OCI-LY1 (cell line): Measurements from ENCODE around the gene TSC22D4.

Source experiments
- EZH2 ChIP-seq: fragments of 200-600 bp; sonication (generic), shearing (Covaris generic); IDR thresholded peaks from 2 replicates; pipeline ENCODE4 v1.8.0; 2017; ENCODE audit warnings: borderline replicate concordance, mixed run types, mild to moderate bottlenecking, antibody characterized with exemption, low read length, moderate library complexity, mixed read lengths
- TF ChIP-seq, protein P1 (sequence below): fragments of 200-600 bp; sonication (generic), shearing (Covaris generic); IDR thresholded peaks from 2 replicates; pipeline ENCODE4 v1.5.1; 2017; ENCODE audit warnings: mild to moderate bottlenecking, antibody characterized with exemption, low read length, moderate library complexity, mixed read lengths

DNA sequence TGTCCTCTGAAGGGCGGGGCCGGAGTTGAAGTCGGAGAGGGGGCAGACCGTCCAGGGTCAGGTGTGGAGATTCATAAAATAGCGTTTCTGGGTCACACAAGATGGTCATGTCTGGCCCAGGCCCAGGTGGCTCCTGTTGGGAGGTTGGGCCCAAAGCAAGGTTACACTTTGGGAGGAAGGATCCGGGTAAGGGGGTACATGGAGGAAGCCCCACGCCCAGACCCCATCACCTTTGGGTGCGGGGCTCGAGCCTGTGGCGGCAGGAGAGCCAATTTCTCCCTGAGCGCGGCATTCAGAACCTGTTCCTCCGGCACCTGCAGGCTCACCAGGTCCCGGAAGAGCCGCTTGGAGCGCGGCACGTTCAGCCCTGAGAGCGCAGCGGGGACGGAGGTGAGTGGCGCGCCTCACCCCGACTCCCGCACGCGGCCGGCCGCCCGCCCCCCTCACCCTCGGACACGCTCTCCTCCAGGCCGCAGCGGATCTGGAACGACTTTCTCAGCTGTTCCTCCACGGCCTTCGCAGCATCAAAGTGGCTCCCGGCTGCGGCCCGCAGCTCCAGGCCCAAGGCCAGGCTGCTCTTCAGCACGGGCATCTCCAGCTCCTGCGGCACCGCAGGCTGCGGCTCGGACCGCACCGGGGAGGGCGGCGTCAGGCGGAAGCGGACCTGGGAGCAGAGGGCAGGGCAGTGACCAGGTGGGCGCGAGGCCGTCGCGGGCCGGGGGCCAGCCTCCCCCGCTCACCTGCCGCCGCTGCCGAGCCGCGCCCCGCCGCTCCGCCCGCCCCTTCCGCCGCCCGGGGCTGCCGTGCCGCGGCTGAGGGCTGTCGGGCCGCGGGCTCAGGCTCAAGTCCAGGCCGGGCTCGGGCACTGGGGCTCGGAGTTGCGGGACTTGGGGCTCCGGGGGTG, 43.4 kb downstream of the TSC22D4 start:
- no peak for TF ChIP-seq EZH2
- TF ChIP-seq, protein P1, sequence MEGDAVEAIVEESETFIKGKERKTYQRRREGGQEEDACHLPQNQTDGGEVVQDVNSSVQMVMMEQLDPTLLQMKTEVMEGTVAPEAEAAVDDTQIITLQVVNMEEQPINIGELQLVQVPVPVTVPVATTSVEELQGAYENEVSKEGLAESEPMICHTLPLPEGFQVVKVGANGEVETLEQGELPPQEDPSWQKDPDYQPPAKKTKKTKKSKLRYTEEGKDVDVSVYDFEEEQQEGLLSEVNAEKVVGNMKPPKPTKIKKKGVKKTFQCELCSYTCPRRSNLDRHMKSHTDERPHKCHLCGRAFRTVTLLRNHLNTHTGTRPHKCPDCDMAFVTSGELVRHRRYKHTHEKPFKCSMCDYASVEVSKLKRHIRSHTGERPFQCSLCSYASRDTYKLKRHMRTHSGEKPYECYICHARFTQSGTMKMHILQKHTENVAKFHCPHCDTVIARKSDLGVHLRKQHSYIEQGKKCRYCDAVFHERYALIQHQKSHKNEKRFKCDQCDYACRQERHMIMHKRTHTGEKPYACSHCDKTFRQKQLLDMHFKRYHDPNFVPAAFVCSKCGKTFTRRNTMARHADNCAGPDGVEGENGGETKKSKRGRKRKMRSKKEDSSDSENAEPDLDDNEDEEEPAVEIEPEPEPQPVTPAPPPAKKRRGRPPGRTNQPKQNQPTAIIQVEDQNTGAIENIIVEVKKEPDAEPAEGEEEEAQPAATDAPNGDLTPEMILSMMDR, result no peak
